A673 (cell line): Measurements from ENCODE around the gene SNAP29. TPM values are rescaled to one million over a fixed set of nuclear protein-coding genes. Genes with fewer than 3 reads are reported as not detected.
A peak's percentile ranks its signal among the peaks of the same experiment; 100 is the strongest.

Source experiments
- BruUV-seq: library from RNA; stranded (reverse); fragments of 400-500 nt; replicated peaks from 2 replicates; lab custom pipeline; 2021; lab: Mats Ljungman, UMichigan
- CTCF ChIA-PET: fragments of 300-600 bp; sonication (Branson Sonifier 250); formaldehyde crosslinking; loops from one replicate; lab custom pipeline; 2022; ENCODE audit warnings: antibody characterized with exemption; lab: Charles Lee
- POLR2A ChIA-PET: fragments of 300-600 bp; sonication (Branson Sonifier 250); formaldehyde crosslinking; loops from one replicate; lab custom pipeline; 2022; ENCODE audit warnings: antibody characterized with exemption; ENCODE audit not compliant: low non-redundant PET; lab: Charles Lee
- DNase-seq: peaks from one replicate; pipeline ENCODE4 v3.0.0-alpha.2; 2015; ENCODE audit warnings: low spot score
- H3K27ac ChIP-seq: fragments of 200-600 bp; sonication (generic); 2 replicates; pipeline ENCODE4 v1.5.1; 2016; ENCODE audit warnings: mixed run types, low read depth, mild to moderate bottlenecking, mixed read lengths, antibody characterized with exemption, low read length; ENCODE audit not compliant: poor library complexity, severe bottlenecking
- H3K27me3 ChIP-seq: fragments of 200-600 bp; sonication (generic); replicated peaks from 2 replicates; pipeline ENCODE4 v1.6.1; 2017; ENCODE audit warnings: mixed run types, low read depth, mild to moderate bottlenecking, mixed read lengths, antibody characterized with exemption, low read length; ENCODE audit not compliant: insufficient read depth, poor library complexity
- H3K36me3 ChIP-seq: fragments of 200-600 bp; sonication (generic); 2 replicates; pipeline ENCODE4 v1.6.1; 2016; ENCODE audit warnings: mixed run types, mild to moderate bottlenecking, mixed read lengths, antibody characterized with exemption, low read length; ENCODE audit not compliant: insufficient read depth, poor library complexity, severe bottlenecking
- H3K4me1 ChIP-seq: fragments of 200-600 bp; sonication (generic); 2 replicates; pipeline ENCODE4 v1.6.1; 2017; ENCODE audit warnings: mixed run types, mild to moderate bottlenecking, mixed read lengths, antibody characterized with exemption, low read length; ENCODE audit not compliant: insufficient read depth, poor library complexity, severe bottlenecking
- H3K4me3 ChIP-seq: fragments of 200-600 bp; sonication (generic); 2 replicates; pipeline ENCODE4 v1.5.1; 2016; ENCODE audit warnings: low read depth, mixed run types, mild to moderate bottlenecking, mixed read lengths, low read length; ENCODE audit not compliant: poor library complexity, severe bottlenecking
- H3K9me3 ChIP-seq: fragments of 200-600 bp; sonication (generic); 2 replicates; pipeline ENCODE4 v1.6.1; 2016; ENCODE audit warnings: mixed run types, low read depth, mild to moderate bottlenecking, mixed read lengths, antibody characterized with exemption, low read length; ENCODE audit not compliant: poor library complexity, severe bottlenecking
- CTCF ChIP-seq: fragments of 300-800, 200-600 bp; sonication (generic); conservative IDR thresholded peaks from 2 replicates; pipeline ENCODE4 v1.5.1; 2017; ENCODE audit warnings: low read depth, mild to moderate bottlenecking, antibody characterized with exemption, low read length, moderate library complexity, mixed read lengths
- EZH2 ChIP-seq: fragments of 200-600 bp; sonication (generic); IDR thresholded peaks from 2 replicates; pipeline ENCODE4 v1.6.1; 2017; ENCODE audit warnings: borderline replicate concordance, low read depth, mild to moderate bottlenecking, mixed read lengths, antibody characterized with exemption, low read length; ENCODE audit not compliant: poor library complexity, severe bottlenecking
- intact Hi-C: fragments of 100-400 bp; cut with micrococcal nuclease; formaldehyde crosslinking; loops from one replicate; pipeline ENCODE4 v1.10.0; 2022; ENCODE audit not compliant: unreplicated experiment
- total RNA-seq: library from RNA; stranded (reverse); gene quantifications from 2 replicates; pipeline ENCODE4 v1.2.3, GENCODE V29; 2021

Gene SNAP29
- total RNA-seq, 1 experiment from 2014 or later, result 35.3 TPM

- Histone ChIP-seq H3K9me3 (no peaks in the 10 kb centered on the region), H3K27me3 (no peaks in the 10 kb centered on the region), H3K36me3 (peaks cover 8% of the 10 kb centered on the region), H3K4me1 (peaks cover 11% of the 10 kb centered on the region), H3K27ac (no peak overlapping the region), H3K4me3 (no peak overlapping the region)
- POLR2A ChIA-PET, result no interaction called here
- no TSS peak for BruUV-seq
- CTCF ChIA-PET, result no interaction called here
- intact Hi-C loops, result no loop called here
- no peak for DNase-seq
- TF ChIP-seq EZH2 (no peak), CTCF (no peak)
Observed at GRCh38 chr22:20922141-20922751, 63.4 kb downstream of the SNAP29 start.

- Histone ChIP-seq H3K36me3 (peaks cover 4% of the 10 kb centered on the region), H3K9me3 (no peaks in the 10 kb centered on the region), H3K4me3 (no peak overlapping the region), H3K27ac (peak overlapping the region; percentile 22), H3K27me3 (no peaks in the 10 kb centered on the region), H3K4me1 (peaks cover 3% of the 10 kb centered on the region)
- DNase-seq, result no peak
- no TSS peak for BruUV-seq
- POLR2A ChIA-PET, result no interaction called here
- CTCF ChIA-PET, result interaction anchor here (1.2 kb wide), 1 partner anchor 9 kb away, joined by 5 read pairs; the partner anchor contains the start of gene CRKL
- no peak for TF ChIP-seq EZH2
- no peak for TF ChIP-seq CTCF
- intact Hi-C loops, result no loop called here
Observed at GRCh38 chr22:20926243-20926642, 67.4 kb downstream of the SNAP29 start.

- Histone ChIP-seq H3K4me3 (no peak overlapping the region), H3K4me1 (no peaks in the 10 kb centered on the region), H3K27ac (no peak overlapping the region), H3K36me3 (peaks cover 4% of the 10 kb centered on the region), H3K9me3 (no peaks in the 10 kb centered on the region), H3K27me3 (no peaks in the 10 kb centered on the region)
- no peak for TF ChIP-seq EZH2
- TF ChIP-seq CTCF, result no peak
- DNase-seq, result no peak
- ChIA-PET CTCF (no interaction called here), POLR2A (no interaction called here)
- BruUV-seq, result no TSS peak
- intact Hi-C loops, result no loop called here
Observed at GRCh38 chr22:20927940-20928572, 69.2 kb downstream of the SNAP29 start.
